ENCODE results near the gene COX4I1. TPM values are rescaled to one million over a fixed set of nuclear protein-coding genes. Genes with fewer than 3 reads are reported as not detected.

The COX4I1 gene
- polyA plus RNA-seq (ENCODE audit: insufficient read length in 4 of 4), result 100 to 1,000 TPM; 370 to 440 (median 384) TPM

GRCh38 chr16:85799497-85800320, at the start of gene COX4I1, which contains the start of gene EMC8:
Gene COX4I1, plus strand, starts transcription at chr16:85799695. Its CDS starts 1,511 bp downstream, at chr16:85801206.
Gene EMC8, minus strand, starts transcription at chr16:85799544. Its CDS starts 249 bp downstream, at chr16:85799295.
- peak; percentile 75 to 91 (median 83) for DNase-seq (ENCODE audit: low read depth in 4 of 4, low spot score in 2 of 4)

DNA sequence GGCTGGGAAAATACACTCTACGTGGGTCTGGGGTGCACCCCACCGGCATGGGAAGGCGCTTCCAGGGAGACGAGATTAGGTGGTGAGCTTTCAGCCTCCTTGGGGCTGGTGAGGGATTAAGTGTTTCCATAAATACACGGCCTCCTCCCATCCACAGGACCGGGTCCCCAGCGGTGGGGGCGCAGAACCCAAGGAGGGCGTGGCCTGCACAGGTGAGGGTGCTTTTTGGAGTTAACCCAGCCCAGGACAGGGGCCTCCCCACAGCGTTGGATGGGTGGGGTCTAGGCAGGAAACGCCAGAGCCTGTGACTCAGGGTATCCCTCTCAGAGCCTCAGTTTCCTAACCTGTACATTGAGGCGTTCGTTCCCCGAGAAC, 49.7 kb upstream of the COX4I1 start:
- DNase-seq (ENCODE audit: low read depth in 4 of 4, low spot score in 2 of 4), result no peak

DNA sequence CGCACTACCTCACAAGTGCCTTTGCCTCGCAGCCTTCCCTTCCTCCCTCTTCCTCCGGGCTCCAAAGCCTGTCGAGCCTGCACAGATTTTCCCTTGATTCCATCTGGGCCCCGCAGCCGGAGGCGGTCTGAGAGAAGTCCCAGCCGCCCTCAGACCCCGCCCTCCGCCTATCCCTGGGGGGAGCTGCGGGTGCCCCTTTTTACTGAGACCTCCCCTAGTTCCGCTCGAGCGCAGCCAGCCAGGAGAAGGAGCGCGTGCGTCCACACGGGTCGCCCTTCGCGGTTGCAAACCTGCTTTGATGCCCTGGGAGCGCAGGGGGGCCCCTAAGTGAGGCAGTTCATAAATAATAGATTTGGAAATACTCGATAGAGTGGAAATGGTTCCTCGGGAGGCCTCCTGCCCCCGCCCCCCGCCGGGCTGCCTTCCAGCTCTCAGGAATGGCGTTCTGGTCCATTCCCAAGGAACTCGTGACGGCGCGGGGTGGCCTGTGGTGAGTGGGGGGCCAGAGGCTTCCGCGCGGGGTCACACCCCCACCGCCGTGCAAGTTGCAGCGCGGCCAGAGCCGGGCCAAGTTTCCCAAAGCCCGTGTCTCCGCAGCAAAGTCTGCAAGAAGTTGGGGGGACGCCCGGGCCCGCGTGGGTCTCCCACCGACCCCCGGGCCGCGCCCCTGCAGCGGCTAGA, 49.2 kb upstream of the COX4I1 start:
- peak in 3 of 4 donors; percentile 44 to 58 (median 53) for DNase-seq (ENCODE audit: low read depth in 4 of 4, low spot score in 2 of 4)

DNA sequence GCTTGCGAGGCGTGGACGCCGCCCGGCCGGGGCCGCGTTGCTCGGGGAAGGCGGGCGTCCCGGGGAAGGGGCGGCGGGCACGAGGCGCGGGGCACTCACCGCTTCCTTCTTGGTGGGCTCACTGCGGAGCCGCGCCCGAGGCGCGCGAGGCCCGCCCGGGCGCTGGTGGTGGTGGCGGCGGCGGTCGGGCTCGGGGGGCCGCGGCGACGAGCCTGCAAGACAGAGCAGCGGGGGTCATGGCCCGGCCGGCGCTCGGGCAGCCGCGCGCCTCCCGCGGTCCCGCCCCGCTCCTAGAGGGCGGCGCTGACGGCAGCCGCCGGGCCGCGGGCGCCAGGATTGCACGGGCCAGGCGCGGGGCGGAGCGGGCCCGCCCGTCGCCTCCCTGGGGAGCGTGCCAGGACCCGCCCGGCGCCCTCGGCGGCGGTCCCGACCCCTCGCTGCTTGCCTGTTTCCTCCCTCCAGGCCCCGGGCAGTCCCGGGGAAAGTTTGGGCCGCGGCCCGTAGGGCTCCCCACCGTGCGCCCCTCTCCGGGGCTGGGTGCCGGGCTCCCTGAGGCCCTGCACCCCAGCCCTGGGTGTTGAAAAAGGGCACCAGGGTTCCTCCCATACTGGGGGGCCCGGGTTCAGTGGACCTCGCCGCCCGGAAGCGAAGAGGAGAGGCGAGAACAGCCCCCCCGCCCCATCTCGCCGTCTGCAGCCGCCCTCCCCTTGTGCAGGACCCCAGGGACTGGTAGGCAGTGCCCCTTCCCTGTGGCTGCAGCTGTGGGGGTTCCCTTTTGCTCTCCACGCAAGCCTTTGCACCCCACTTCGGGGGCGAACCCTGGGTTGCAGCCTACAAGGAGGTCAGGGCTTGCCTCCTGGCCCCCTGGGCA, 48.4 kb upstream of the COX4I1 start, which contains the start of gene C16orf74:
Gene C16orf74, minus strand, starts transcription at position 270 of the 871 bp plus-strand sequence. CDS start 15,879 bp downstream, outside the sequence.
- DNase-seq (ENCODE audit: low read depth in 4 of 4, low spot score in 2 of 4), result no peak

GRCh38 chr16:85751698-85752501, 47.6 kb upstream of the COX4I1 start:
- DNase-seq (ENCODE audit: low read depth in 4 of 4, low spot score in 2 of 4), result no peak

DNA sequence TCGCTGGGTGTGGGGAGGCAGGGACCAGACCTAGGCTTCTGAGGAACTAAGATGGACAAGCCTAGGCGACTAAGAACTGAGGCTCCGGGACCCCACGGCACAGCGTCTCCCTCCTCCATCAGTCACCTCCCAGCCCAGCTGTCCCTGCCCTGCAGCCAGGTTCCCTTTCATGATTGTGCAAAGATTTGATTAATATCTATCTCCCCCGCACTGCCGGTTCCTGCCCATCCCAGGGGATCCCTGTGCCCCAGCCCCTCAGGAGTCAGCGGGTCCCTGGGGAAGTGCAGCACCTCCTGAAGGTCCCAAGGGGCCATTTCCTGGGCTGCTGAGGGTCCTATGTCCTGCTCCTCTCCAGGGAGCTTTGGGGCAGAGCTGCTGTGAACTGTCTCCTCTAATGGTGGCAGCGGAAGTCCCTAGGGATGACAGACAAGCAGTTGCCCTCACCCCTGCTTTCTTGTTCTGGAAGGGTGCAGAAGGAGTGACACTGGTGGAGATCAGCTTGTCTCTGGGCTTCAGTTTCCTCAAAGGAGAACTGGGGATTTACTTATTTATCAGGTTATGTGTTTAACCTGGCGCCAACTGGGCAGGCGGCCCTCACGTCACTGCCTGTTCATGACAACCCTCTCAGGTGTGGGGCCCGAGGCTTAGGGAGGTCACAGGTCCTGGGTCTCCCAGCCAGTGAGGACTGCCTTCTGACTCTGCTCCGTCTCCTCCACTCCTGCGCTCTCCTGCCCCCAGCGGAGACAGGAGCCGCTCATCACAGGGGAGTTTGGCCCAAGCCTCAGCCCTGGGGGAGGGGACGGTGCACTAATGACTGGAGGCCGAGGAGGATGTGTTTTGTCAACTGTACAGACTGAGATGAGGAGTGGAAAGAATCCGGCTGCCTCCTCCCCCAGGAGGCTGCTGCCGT, 46.7 kb upstream of the COX4I1 start:
- peak in 2 of 4 donors; percentile 31 to 59 for DNase-seq (ENCODE audit: low read depth in 4 of 4, low spot score in 2 of 4)

- no peak for DNase-seq (ENCODE audit: low read depth in 4 of 4, low spot score in 2 of 4)
Observed at GRCh38 chr16:85753559-85753958, 45.9 kb upstream of the COX4I1 start.

DNA sequence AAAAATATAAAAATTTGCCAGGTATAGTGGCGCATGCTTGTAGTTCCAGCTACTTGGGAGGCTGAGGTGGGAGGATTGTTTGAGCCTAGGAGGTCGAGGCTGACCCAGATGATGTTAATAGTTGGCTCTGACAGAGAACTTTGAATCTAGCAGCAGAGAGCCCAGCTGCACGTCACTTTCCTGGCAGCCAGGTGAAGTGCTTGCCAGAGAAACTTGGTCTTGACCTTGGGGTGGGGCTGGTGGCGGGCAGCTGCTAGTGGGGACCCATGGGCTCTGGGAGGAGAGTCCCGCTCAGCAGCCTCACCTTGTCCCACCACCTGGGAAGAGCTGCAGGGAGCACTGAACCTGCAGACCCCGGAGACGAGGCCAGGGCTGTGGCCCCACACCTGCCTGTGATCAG, 45.5 kb upstream of the COX4I1 start:
- no peak for DNase-seq (ENCODE audit: low read depth in 4 of 4, low spot score in 2 of 4)

GRCh38 chr16:85754413-85754812, 45.1 kb upstream of the COX4I1 start:
- no peak for DNase-seq (ENCODE audit: low read depth in 4 of 4, low spot score in 2 of 4)

DNA sequence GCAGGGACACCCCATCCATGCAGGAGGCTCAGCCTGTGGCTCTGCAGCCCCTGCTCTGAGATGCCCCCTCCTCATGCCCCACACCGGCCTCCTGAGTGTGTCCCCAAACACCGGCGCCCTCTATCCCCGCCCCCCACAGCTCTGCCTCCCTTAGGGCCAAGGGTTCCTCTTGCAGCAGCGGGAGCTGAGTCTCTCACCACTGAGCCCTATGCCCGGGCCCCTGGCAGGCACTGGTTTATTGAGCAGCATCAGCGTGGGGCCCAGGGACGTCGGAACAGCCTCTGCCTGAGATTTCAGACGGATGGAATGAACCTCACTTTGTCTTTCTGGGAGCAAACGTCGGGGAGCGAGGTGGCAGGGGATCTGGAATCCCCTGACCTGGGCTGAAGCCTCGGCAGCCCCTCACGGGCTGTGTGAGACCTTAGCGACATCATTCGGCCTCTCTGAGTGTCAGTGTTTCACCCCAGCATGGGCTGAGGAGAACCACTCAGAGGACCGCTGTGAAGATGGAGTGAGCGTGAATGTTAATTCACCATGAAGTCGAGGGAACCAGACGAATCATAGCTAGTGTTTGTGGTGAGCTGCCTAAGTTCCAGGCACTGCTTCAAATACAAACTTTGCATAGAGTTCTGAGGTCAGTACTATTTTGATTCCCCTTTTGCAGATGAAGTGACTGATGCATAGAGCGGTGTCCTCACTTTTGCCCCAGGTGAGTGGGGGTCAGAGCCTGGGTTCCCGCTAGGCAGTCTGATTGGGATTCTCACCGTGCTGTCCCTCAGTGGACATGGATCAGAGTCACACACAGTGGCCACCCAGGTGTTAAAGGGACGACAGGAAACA, 43.3 kb upstream of the COX4I1 start:
- DNase-seq (ENCODE audit: low read depth in 4 of 4, low spot score in 2 of 4), result no peak

- no peak for DNase-seq (ENCODE audit: low read depth in 4 of 4, low spot score in 2 of 4)
Observed at GRCh38 chr16:85757341-85757822, 42.1 kb upstream of the COX4I1 start.

GRCh38 chr16:85759136-85759535, 40.4 kb upstream of the COX4I1 start:
- DNase-seq (ENCODE audit: low read depth in 4 of 4, low spot score in 2 of 4), result no peak

GRCh38 chr16:85759631-85760419, 39.7 kb upstream of the COX4I1 start:
- no peak for DNase-seq (ENCODE audit: low read depth in 4 of 4, low spot score in 2 of 4)

- DNase-seq (ENCODE audit: low read depth in 4 of 4, low spot score in 2 of 4), result no peak
Observed at GRCh38 chr16:85761861-85762260, 37.6 kb upstream of the COX4I1 start.

DNA sequence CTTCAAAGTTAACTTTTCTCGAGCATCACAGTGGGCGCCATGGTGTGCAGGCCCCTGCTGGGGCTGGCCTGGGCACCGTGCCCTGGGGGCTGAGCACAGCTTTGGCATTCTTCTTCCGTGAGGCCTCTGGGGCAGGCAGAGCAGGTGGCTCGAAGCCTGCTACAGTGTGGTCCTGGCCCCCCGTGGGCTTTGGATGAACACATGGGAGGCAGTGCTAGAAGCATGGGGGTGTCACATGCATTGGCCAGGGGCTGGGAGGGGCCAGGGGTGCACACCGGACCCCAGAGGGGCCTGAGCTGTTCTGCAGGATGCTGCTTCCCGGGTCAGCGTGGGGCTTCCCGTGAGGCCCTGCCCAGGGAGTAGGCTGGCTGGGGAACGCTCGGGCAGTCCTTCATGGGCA, 36.5 kb upstream of the COX4I1 start:
- DNase-seq (ENCODE audit: low read depth in 4 of 4, low spot score in 2 of 4), result no peak

DNA sequence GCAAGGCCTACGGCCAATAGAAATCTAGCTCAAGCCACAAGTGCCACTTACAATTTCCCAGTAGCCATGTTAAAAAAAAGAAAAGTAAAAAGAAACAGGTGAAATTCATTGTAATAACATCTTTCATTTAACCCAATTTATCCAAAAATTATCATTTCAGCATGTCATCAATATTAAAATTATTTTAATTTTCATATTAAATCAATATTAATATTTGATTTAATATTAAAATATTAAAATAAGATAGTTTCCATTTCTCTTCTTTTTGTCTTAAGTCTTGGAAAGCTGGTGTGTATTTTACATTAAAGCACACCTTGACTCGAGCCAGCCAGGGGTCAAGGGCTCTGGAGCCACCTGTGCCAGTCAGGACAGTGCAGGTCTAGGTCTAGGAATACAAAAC, 35.9 kb upstream of the COX4I1 start:
- DNase-seq (ENCODE audit: low read depth in 4 of 4, low spot score in 2 of 4), result no peak

DNA sequence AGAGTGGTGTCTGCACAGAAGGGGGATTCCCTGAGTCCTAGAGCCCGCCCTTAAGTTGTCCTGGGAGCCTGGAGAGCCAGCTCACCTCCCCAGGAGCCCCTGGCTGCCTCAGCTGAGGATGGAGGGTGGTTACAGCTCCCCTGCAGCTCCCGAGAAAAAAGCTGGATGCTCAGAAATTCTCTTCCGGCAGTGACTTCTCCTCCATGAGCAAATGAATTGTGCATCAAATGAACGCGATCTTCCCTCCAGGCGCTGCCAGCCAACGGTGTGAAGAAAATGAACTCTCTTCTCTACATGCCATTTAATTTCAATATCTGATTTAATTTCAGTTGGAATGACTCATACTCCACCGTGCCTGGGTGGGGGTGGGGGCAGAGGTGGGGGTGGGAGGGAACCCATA, 34.3 kb upstream of the COX4I1 start:
- no peak for DNase-seq (ENCODE audit: low read depth in 4 of 4, low spot score in 2 of 4)

Measured in left renal cortex interstitium (tissue), 4 donors.